Ishikawa (cell line): ENCODE data around the gene FGD2.
A peak's percentile ranks its signal among the peaks of the same experiment; 100 is the strongest.

Source experiments
- CEBPB ChIP-seq: IDR thresholded peaks from 2 replicates; pipeline ENCODE4 v1.6.1; 2012
- CREB1 ChIP-seq: IDR thresholded peaks from 2 replicates; pipeline ENCODE4 v1.6.1; 2012; ENCODE audit warnings: low read depth
- EGR1 ChIP-seq: IDR thresholded peaks from 2 replicates; pipeline ENCODE4 v1.6.1; 2012
- EP300 ChIP-seq: IDR thresholded peaks from 2 replicates; pipeline ENCODE4 v1.6.1; 2012; ENCODE audit warnings: borderline replicate concordance
- FOXM1 ChIP-seq: IDR thresholded peaks from 2 replicates; pipeline ENCODE4 v1.6.1; 2012; ENCODE audit warnings: low read depth, borderline replicate concordance
- MAX ChIP-seq: IDR thresholded peaks from 2 replicates; pipeline ENCODE4 v1.6.1; 2012
- NFIC ChIP-seq: IDR thresholded peaks from 2 replicates; pipeline ENCODE4 v1.6.1; 2012
- RAD21 ChIP-seq: IDR thresholded peaks from 2 replicates; pipeline ENCODE4 v1.6.1; 2012; ENCODE audit warnings: low read depth
- REST ChIP-seq: IDR thresholded peaks from 2 replicates; pipeline ENCODE4 v1.6.1; 2012; ENCODE audit warnings: low read depth, mild to moderate bottlenecking
- TEAD4 ChIP-seq: IDR thresholded peaks from 2 replicates; pipeline ENCODE4 v1.6.1; 2012
- USF1 ChIP-seq: IDR thresholded peaks from 2 replicates; pipeline ENCODE4 v1.6.1; 2012
- YY1 ChIP-seq: IDR thresholded peaks from 2 replicates; pipeline ENCODE4 v1.6.1; 2012; ENCODE audit warnings: low read depth
- ZBTB7A ChIP-seq: IDR thresholded peaks from 2 replicates; pipeline ENCODE4 v1.6.1; 2012; ENCODE audit warnings: low read depth

DNA sequence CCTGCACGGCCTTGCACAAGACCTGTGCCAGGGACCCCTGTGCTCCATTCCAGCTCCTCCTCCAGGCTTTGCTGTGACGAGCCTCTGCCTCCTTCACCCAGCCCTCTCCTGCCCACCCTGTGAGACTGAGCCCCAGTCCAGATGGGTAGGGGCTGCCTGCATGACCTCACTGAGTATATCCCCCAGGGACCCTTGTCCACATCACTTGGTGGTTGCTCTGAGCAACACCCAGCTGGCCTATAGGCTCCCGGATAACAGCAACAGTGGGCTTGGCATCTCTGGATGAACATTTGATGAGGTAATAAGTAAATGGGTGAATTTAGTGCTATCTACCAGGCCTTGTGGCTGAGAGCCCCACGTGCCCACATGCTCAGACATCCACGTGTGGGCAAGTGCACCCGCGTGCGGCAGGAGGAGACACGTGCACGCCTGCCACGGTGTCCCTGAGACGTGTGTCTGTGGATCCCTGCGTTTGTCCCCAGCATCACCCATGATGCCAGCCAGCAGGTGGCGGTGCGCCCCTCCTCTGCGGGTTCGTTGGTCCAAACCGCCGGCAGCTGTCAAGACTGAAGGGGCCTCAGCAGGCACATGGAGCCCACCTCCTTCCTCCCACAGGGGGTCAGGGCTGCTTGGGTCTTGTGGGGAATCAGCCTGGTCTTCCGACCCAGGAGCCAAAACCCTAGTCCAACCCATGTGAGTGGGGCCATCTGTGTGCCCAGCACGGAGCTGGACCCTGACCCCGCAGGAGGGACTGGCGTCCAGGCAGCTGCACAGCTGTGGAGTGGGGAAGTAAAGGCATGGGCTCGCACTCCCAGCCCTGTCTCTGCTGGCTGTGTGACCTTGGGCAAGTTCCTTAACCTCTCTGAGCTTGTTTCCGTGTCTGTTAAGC, 45.9 kb downstream of the FGD2 start:
- TF ChIP-seq REST: no peak
- no peak for TF ChIP-seq CEBPB
- TF ChIP-seq EGR1: no peak
- peak; percentile 76 for TF ChIP-seq MAX
- TF ChIP-seq RAD21: peak; percentile 98
- no peak for TF ChIP-seq FOXM1
- TF ChIP-seq EP300: no peak
- 0 out of 2 replicates have a peak, but pooled peaks have one; percentile 19 for TF ChIP-seq USF1
- no peak for TF ChIP-seq NFIC
- no peak for TF ChIP-seq YY1
- no peak for TF ChIP-seq CREB1
- 0 out of 2 replicates have a peak, but pooled peaks have one; percentile 17 for TF ChIP-seq TEAD4
- no peak for TF ChIP-seq ZBTB7A
